ENCODE data around the gene TPK1. TPM values are rescaled to one million over a fixed set of nuclear protein-coding genes. Genes with fewer than 3 reads are reported as not detected.

TPK1 gene
- total and polyA plus RNA-seq, 2 of the 4 experiments (the other 2 are of a cell fraction) = 0.38 to 1.8 TPM

- TF ChIP-seq ELK1 (IDR thresholded peaks at IDR 0.05; ENCODE audit: borderline replicate concordance, low read depth, low read length) = no peak
- no peak for TF ChIP-seq USF2 (IDR thresholded peaks at IDR 0.05; ENCODE audit: low read depth, low read length)
- no peak for TF ChIP-seq RCOR1 (IDR thresholded peaks at IDR 0.05; ENCODE audit: insufficient replicate concordance, low read length)
- TF ChIP-seq MXI1 (IDR thresholded peaks at IDR 0.05; ENCODE audit: borderline replicate concordance, low read depth, low read length) = no peak
- TF ChIP-seq, protein P1, sequence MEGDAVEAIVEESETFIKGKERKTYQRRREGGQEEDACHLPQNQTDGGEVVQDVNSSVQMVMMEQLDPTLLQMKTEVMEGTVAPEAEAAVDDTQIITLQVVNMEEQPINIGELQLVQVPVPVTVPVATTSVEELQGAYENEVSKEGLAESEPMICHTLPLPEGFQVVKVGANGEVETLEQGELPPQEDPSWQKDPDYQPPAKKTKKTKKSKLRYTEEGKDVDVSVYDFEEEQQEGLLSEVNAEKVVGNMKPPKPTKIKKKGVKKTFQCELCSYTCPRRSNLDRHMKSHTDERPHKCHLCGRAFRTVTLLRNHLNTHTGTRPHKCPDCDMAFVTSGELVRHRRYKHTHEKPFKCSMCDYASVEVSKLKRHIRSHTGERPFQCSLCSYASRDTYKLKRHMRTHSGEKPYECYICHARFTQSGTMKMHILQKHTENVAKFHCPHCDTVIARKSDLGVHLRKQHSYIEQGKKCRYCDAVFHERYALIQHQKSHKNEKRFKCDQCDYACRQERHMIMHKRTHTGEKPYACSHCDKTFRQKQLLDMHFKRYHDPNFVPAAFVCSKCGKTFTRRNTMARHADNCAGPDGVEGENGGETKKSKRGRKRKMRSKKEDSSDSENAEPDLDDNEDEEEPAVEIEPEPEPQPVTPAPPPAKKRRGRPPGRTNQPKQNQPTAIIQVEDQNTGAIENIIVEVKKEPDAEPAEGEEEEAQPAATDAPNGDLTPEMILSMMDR (conservative IDR thresholded peaks at IDR 0.05; ENCODE audit: low read depth, low read length) = no peak
- TF ChIP-seq RFX5 (IDR thresholded peaks at IDR 0.05; ENCODE audit: low read depth, low read length) = no peak
- no peak for TF ChIP-seq RAD21 (IDR thresholded peaks at IDR 0.05; ENCODE audit: low read length)
- TF ChIP-seq MAFK (IDR thresholded peaks at IDR 0.05; ENCODE audit: low read depth, low read length) = no peak
- TF ChIP-seq CHD1 (IDR thresholded peaks at IDR 0.05; ENCODE audit: low read depth, low read length) = no peak
- no peak for TF ChIP-seq FOS (IDR thresholded peaks at IDR 0.05; ENCODE audit: low read depth, low read length)
- no peak for TF ChIP-seq MAZ (IDR thresholded peaks at IDR 0.05; ENCODE audit: borderline replicate concordance, low read depth, low read length)
- TF ChIP-seq NFE2L2 (IDR thresholded peaks at IDR 0.05; ENCODE audit: low read depth, low read length) = no peak
- no peak overlapping the region for H2AK5ac ChIP-seq (ENCODE audit: low read depth, low read length)
- no peak for ATAC-seq (ENCODE audit: low read depth)
- POLR2A ChIA-PET (ENCODE audit: unreplicated experiment) = no interaction called here
- no peaks in the 10 kb centered on the region for H3K4me1 ChIP-seq (ENCODE audit: control insufficient read depth, insufficient read depth, low read length)
- 0% methylated on average over 1 of the region's 4 CpGs; no CpG with 5 or more reads in 1 of the 2 experiments for WGBS, 2 experiments (ENCODE audit: extremely low coverage in 2 of 2, insufficient read length in 1 of 2)
- no peak overlapping the region for H3K18ac ChIP-seq (ENCODE audit: low read depth, low read length)
- H2BK5ac ChIP-seq (ENCODE audit: low read depth, low read length, poor library complexity, severe bottlenecking) = no peak overlapping the region
- H2AK9ac ChIP-seq (replicated peaks; ENCODE audit: low read depth, low read length, poor library complexity) = no peak overlapping the region
- no peak overlapping the region for H2AFZ ChIP-seq (replicated peaks; ENCODE audit: low read length, poor library complexity)
- no peak overlapping the region for H2BK15ac ChIP-seq (ENCODE audit: low read depth, low read length)
- H2BK120ac ChIP-seq (ENCODE audit: low read depth, low read length) = no peak overlapping the region
- no peak overlapping the region for H3K14ac ChIP-seq (replicated peaks; ENCODE audit: low read depth, low read length)
- H2BK20ac ChIP-seq (ENCODE audit: low read depth, low read length) = no peak overlapping the region
- H4K91ac ChIP-seq (ENCODE audit: insufficient read depth, low read depth, low read length) = no peak overlapping the region
- no peak overlapping the region for H4K5ac ChIP-seq (ENCODE audit: low read depth, low read length)
- dilution Hi-C loops (cut with HindIII; ENCODE audit: low sequenced_read_pairs, unreplicated experiment) (no loop called here), intact Hi-C loops (cut with micrococcal nuclease) (no loop called here), in situ Hi-C loops (cut with MboI; ENCODE audit: low sequenced_read_pairs) (no loop called here)
- H3K4me3 ChIP-seq (ENCODE audit: insufficient read depth, low read depth, low read length) = no peak overlapping the region
- H3K27ac ChIP-seq (ENCODE audit: insufficient read depth, low read length) = no peak overlapping the region
- no peaks in the 10 kb centered on the region for H3K79me1 ChIP-seq (ENCODE audit: low read depth in 1 of 2, low read length in 2 of 2)
- no peak overlapping the region for H3K9ac ChIP-seq (ENCODE audit: low read depth, low read length)
- no peaks in the 10 kb centered on the region for H4K20me1 ChIP-seq (ENCODE audit: insufficient read depth, low read length)
- no peaks in the 10 kb centered on the region for H3K9me1 ChIP-seq (ENCODE audit: insufficient read depth, low read length)
- H3K23ac ChIP-seq (ENCODE audit: low read depth, low read length) = no peak overlapping the region
- no peak overlapping the region for H3K4ac ChIP-seq (ENCODE audit: low read depth, low read length)
- H3K56ac ChIP-seq (ENCODE audit: extremely low read depth, insufficient read depth, low read length) = no peak overlapping the region
- BruUV-seq (replicated peaks) = no TSS peak
- H3K27me3 ChIP-seq (ENCODE audit: control insufficient read depth, insufficient read depth, low read length) = no peaks in the 10 kb centered on the region
- H3K4me2 ChIP-seq (ENCODE audit: low read depth, low read length) = no peak overlapping the region
- CTCF ChIA-PET = no interaction called here
- no peak for DNase-seq
- H3K36me3 ChIP-seq (ENCODE audit: control insufficient read depth, insufficient read depth, low read length) = no peaks in the 10 kb centered on the region
- H3K9me3 ChIP-seq (ENCODE audit: control insufficient read depth, insufficient read depth, low read length) = peaks cover 5% of the 10 kb centered on the region
- no peak overlapping the region for H4K8ac ChIP-seq (ENCODE audit: low read depth in 2 of 2, low read length in 2 of 2)
These were observed 307.3 kb downstream of the TPK1 start for GRCh38 chr7:144528536-144529045.
